ENCODE measurements around the gene JMJD8.

GRCh38 chr16:729768-730665 lies 45.9 kb upstream of the JMJD8 start:
- TF ChIP-seq POLR2A (IDR thresholded peaks at IDR 0.05) (no peak), CTCF (IDR thresholded peaks at IDR 0.05 in 8 of 11, conservative IDR thresholded peaks at IDR 0.05 in 3 of 11) (no peak), POLR2AphosphoS5 (IDR thresholded peaks at IDR 0.05) (peak in 2 of 3 donors; percentile 26 to 65)

All from spleen (tissue), 7 donors.